SH-SY5Y (cell line): Measurements from ENCODE around the gene EHBP1.

Experiments used
- GATA2 ChIP-seq: IDR thresholded peaks from 2 replicates; pipeline ENCODE4 v1.6.1; 2011; ENCODE audit warnings: mild to moderate bottlenecking, low read depth, low read length
- GATA3 ChIP-seq: IDR thresholded peaks from 2 replicates; pipeline ENCODE4 v1.6.1; 2011; ENCODE audit warnings: low read depth, mild to moderate bottlenecking, low read length, moderate library complexity

DNA sequence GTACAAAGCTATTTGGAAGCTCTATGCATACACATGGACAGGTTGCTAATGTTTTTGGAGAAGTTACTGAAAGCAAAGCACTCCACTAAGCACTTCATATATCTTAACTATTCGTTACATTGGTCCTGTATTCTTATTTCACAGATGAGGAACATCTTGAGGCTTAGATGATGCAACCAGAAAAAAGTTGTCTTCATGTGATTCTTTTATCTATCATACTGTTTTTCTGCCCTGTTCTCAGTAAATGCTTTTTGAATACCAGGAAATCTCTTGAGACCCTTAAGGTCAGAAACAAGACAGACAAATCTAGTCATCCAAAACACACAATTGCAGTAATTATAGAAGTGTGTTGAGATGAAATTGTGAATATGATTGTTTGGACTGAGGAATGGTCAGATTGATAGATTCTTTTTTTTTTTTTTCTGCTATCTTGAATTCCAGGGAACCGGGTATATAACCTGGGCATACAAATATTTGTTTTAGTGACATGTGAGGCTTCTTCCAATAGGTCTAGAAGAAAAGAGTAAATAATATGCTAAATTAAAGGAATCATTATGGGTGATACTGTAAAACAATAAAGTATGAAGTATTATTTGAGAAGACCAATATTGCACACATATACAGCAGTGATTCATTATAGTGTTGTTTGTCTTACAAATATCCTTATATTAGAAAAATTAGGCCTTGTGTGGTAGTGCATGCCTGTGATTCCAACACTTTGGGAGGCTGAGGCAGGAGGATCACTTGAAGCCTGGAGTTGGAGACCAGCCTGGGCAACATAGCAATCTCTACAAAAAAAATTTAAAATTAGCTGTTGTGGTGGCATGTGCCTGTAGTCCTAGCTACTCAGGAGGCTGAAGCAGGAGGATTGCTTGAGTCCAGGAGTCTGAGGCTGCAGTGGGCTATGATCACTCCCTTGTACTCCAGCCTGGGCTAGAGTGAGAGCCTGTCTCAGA lies 33.7 kb downstream of the EHBP1 start:
- TF ChIP-seq GATA2 (no peak), GATA3 (no peak)
